HG02610 (cell line): ENCODE results near the gene MYL2.

ENCODE experiments used
- ATAC-seq: cut with Tn5 transposase; IDR thresholded peaks from one replicate; pipeline ENCODE4 v1.9.1; 2021; ENCODE audit warnings: mild to moderate bottlenecking, moderate library complexity; ENCODE audit not compliant: unreplicated experiment

MYL2 gene

GRCh38 chr12:110930348-110931314, 10.3 kb upstream of the MYL2 start:
- no peak for ATAC-seq

GRCh38 chr12:110929818-110930217, 9.4 kb upstream of the MYL2 start:
- no peak for ATAC-seq

DNA sequence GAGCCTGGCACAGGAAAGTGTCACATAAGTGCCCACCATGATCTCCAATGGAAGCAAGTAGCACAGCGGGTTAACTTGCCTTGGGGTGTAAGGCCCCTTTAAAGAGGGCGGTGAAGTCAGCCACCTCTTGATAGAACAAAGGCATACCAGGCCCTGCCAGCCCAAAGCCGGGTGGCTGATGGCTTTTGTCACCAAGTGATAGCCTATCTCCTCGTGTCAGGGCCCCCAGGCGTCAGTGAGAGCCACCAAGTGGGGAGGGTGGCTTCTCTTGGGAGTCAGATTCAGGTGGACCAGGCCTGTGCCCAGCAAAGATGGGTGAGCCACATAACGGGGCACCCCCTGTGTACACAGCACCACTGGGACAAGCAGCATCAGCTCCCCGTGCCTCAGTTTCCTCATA, 8.3 kb upstream of the MYL2 start:
- no peak for ATAC-seq

DNA sequence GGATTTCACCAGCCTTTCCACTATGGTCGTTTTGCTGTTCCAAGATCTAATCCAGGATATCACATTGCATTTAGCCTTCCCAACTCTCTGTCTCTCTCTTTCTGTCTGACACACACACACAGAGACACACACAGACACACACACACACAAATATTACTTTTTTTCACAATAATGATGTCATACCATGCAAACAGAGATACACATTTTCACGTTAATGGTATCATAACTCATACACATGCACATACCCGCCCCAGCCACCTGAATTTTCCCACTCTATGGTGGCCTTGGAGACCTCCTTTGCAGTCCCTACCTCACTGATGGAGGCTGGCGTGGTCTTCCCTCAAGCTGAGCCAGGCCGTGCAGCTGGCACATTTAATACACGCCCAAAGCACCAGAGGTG, 7.2 kb upstream of the MYL2 start:
- no peak for ATAC-seq

DNA sequence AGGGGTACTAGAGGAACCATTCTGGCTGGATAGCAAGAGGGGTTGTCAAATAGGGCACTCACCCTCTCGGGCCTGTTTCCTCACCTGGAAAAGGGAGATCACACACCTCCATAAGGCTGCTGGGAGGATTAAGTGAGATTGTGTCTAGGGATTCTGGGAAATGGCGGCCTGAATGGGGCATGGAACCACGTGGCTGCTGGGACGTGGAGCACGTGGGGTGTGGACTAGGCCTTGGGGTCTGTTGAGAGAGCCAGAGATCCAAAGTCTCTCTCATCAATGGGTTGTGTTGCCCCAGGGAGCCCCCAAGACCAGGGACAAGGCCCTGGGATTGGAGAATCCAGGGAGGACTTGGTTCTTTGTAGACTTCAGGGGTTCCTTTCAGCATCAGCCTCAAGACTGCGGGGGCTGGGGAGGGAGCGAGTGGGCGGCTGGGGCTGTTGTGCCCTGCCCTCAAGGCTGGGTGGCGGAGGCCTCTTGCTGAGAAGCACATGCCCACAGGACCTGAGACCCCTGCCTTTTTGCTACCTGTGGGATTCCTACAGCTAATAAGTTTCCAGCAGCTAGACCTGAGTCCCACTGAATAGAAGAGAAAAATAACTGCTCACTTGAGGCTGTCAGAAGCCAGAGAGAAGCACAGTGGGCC, 3.4 kb upstream of the MYL2 start:
- no peak for ATAC-seq

GRCh38 chr12:110923192-110923591, 2.8 kb upstream of the MYL2 start:
- no peak for ATAC-seq

GRCh38 chr12:110922652-110923051, 2.3 kb upstream of the MYL2 start:
- no peak for ATAC-seq

GRCh38 chr12:110921262-110921661, 883 bp upstream of the MYL2 start:
- no peak for ATAC-seq

- no peak for ATAC-seq
These were observed 659 bp downstream of the MYL2 start for GRCh38 chr12:110919720-110920119.

GRCh38 chr12:110917961-110918360, 2.4 kb downstream of the MYL2 start:
- no peak for ATAC-seq

DNA sequence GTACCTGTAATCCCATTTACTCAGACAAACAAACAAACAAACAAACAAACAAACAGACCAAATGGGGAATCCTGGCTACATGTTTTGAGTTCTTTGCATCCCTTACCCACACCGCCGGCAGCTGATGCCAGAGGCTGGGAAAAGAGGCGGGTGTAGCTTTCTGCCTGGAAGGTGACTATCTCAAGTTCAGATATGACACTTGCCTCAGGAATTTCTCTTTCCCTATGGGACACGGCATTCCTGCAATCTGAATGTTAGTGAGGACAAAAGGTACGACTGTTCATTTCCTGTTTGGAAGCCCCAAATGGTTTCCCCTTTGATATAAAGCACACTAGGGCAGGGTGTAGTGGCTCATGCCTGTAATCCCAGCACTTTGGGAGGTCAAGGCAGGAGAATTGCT, 2.9 kb downstream of the MYL2 start:
- no peak for ATAC-seq

GRCh38 chr12:110916295-110916875, 4.0 kb downstream of the MYL2 start:
- no peak for ATAC-seq

DNA sequence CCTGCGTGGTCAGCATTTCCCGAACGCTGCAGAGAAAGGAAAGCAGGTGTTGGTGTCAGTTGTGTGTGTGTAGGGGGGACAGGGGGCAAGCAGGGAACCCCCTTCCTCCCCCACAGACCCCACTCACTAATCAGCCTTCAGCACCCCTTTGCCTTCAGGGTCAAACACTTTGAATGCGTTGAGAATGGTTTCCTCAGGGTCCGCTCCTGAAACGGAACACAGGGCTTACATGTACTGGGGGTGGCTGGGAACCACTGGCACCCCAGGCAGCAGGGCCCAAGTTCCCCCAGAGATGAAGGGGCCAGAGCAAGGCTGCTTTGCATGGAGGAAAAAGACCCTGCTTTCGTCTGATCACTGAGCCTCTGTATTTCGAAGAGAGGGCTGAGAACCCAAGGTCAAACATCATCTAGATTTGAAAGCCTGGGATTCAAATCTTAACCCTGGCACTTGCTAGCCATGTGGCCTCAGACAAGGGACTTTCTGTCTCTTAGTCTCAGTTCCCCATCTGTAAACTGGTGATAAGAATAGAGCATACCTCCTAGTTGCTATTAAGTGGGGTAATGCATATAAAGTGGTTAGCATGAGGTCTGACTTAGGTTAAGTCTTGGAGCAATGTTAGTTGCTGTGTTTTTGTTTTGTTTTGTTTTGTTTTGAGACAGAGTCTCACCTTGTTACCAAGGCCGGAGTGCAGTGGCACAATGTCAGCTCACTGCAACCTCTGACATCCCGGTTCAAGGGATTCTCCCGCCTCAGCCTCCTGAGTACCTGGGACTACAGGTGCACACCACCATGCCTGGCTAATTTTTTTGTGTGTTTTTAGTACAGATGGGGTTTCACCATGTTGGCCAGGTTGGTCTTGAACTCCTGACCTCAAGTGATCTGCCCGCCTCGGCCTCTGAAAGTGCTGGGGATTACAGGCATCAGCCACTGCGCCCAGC, 7.0 kb downstream of the MYL2 start:
- ATAC-seq: peak; percentile 99

- no peak for ATAC-seq
These were observed 8.1 kb downstream of the MYL2 start for GRCh38 chr12:110912263-110912662.

- no peak for ATAC-seq
These were observed 11.8 kb downstream of the MYL2 start for GRCh38 chr12:110908377-110909152.

GRCh38 chr12:110907583-110907982, 12.8 kb downstream of the MYL2 start:
- no peak for ATAC-seq

- ATAC-seq: no peak
These were observed 13.4 kb downstream of the MYL2 start for GRCh38 chr12:110906985-110907384.

DNA sequence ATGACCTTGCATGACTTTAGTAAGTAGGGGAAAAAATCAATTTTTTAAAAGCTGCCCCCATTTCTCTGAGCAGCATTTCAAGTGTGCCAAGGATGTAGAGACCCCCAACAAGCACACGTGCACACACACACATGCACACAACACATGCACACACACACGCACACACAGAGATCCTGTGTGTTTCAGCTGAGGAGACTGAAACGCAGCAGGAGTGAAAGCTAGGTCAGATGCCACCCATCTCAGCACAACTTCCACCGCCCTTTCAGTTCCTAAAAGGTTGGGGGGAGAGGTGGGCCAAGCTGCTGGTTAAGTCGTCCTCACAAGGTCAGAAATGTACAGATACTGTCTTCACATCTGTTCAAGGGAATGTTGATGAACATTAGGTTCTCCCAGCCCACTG, 13.9 kb downstream of the MYL2 start:
- no peak for ATAC-seq

- no peak for ATAC-seq
These were observed 14.3 kb downstream of the MYL2 start for GRCh38 chr12:110906083-110906482.

DNA sequence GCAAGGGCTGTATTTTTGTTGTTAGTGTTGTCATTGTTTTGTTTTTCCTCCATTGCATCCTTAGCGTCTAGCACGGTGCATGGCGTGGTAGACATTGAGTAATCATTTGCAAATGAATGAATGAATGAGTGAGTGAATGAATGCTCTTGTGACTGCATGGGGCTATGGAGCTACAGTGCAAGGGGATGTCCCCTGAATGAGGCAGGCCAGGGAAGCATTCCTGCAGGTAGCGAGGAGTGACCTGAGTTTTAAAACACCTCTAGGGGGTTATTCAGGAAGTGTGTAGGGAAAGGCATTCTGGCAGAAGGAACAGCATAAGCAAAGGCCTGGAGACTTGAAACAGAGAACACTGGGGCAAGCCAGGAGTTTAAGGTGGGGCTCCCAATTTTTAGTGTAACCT, 16.9 kb downstream of the MYL2 start:
- no peak for ATAC-seq
